ENCODE data around the gene GAB4. TPM values are rescaled to one million over a fixed set of nuclear protein-coding genes. Genes with fewer than 3 reads are reported as not detected.

GAB4 gene
- total and polyA plus RNA-seq, 12 donors = not detected

GRCh38 chr22:16988257-16988656, 19.8 kb downstream of the GAB4 start:
- no peaks in the 10 kb centered on the region for H3K36me3 ChIP-seq
- WGBS, 2 donors = 74 to 85% methylated on average over 6 of the region's 6 CpGs
- H3K4me1 ChIP-seq = no peaks in the 10 kb centered on the region
- no peak for ATAC-seq
- H3K27ac ChIP-seq = no peak overlapping the region
- intact Hi-C loops (cut with DNase I) = no loop called here
- TF ChIP-seq, protein P1, sequence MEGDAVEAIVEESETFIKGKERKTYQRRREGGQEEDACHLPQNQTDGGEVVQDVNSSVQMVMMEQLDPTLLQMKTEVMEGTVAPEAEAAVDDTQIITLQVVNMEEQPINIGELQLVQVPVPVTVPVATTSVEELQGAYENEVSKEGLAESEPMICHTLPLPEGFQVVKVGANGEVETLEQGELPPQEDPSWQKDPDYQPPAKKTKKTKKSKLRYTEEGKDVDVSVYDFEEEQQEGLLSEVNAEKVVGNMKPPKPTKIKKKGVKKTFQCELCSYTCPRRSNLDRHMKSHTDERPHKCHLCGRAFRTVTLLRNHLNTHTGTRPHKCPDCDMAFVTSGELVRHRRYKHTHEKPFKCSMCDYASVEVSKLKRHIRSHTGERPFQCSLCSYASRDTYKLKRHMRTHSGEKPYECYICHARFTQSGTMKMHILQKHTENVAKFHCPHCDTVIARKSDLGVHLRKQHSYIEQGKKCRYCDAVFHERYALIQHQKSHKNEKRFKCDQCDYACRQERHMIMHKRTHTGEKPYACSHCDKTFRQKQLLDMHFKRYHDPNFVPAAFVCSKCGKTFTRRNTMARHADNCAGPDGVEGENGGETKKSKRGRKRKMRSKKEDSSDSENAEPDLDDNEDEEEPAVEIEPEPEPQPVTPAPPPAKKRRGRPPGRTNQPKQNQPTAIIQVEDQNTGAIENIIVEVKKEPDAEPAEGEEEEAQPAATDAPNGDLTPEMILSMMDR (IDR thresholded peaks at IDR 0.05) = no peak
- H3K9me3 ChIP-seq = peaks cover 0 to 16% (median 7%) of the 10 kb centered on the region in 11 donors
- no peak overlapping the region for H3K4me3 ChIP-seq
- DNase-seq = no peak
- peaks cover 0 to 9% (median 0%) of the 10 kb centered on the region in 7 donors for H3K27me3 ChIP-seq

GRCh38 chr22:16987822-16988221, 20.2 kb downstream of the GAB4 start:
- intact Hi-C loops (cut with DNase I) = no loop called here
- Histone ChIP-seq H3K36me3 (no peaks in the 10 kb centered on the region), H3K4me3 (no peak overlapping the region), H3K4me1 (no peaks in the 10 kb centered on the region), H3K9me3 (peaks cover 0 to 20% (median 12%) of the 10 kb centered on the region in 11 donors), H3K27ac (no peak overlapping the region), H3K27me3 (peaks cover 0 to 7% (median 0%) of the 10 kb centered on the region in 7 donors)
- TF ChIP-seq, protein P1 (IDR thresholded peaks at IDR 0.05) = no peak
- DNase-seq = no peak
- no peak for ATAC-seq
- WGBS, 2 donors = 67 to 74% methylated on average over 7 of the region's 7 CpGs

- ATAC-seq = no peak
- Histone ChIP-seq H3K4me1 (no peaks in the 10 kb centered on the region), H3K27ac (no peak overlapping the region), H3K36me3 (no peaks in the 10 kb centered on the region), H3K4me3 (no peak overlapping the region), H3K27me3 (peaks cover 0 to 54% (median 23%) of the 10 kb centered on the region in 7 donors), H3K9me3 (no peaks in the 10 kb centered on the region)
- TF ChIP-seq, protein P1 (IDR thresholded peaks at IDR 0.05) = no peak
- intact Hi-C loops (cut with DNase I) = no loop called here
- WGBS, 2 donors = 63 to 67% methylated on average over 10 of the region's 10 CpGs
- DNase-seq = no peak
These were observed 32.7 kb downstream of the GAB4 start for GRCh38 chr22:16975155-16975885.

- Histone ChIP-seq H3K4me1 (no peaks in the 10 kb centered on the region), H3K36me3 (no peaks in the 10 kb centered on the region), H3K4me3 (no peak overlapping the region), H3K27me3 (peaks cover 0 to 62% (median 29%) of the 10 kb centered on the region in 7 donors), H3K27ac (no peak overlapping the region), H3K9me3 (no peaks in the 10 kb centered on the region)
- ATAC-seq (no peak), DNase-seq (no peak)
- TF ChIP-seq, protein P1 (IDR thresholded peaks at IDR 0.05) = no peak
- 70 to 78% methylated on average over 11 of the region's 11 CpGs for WGBS, 2 donors
- intact Hi-C loops (cut with DNase I) = no loop called here
These were observed 33.5 kb downstream of the GAB4 start for GRCh38 chr22:16974298-16975084.
